LNCaP clone FGC (cell line): ENCODE measurements around the gene KIAA1328.

ENCODE experiments used
- DNase-seq: peaks from one replicate; pipeline ENCODE4 v3.0.0-alpha.2; 2011; ENCODE audit warnings: low read depth
- H3K4me3 ChIP-seq: 2 replicates; pipeline ENCODE4 v1.5.1; 2011; ENCODE audit warnings: mild to moderate bottlenecking, low read depth, low read length, control low read depth
- TF ChIP-seq, protein P1 (sequence below): IDR thresholded peaks from 2 replicates; pipeline ENCODE4 v1.5.1; 2012; ENCODE audit warnings: mild to moderate bottlenecking; ENCODE audit not compliant: control insufficient read depth, insufficient read depth; ENCODE audit errors: extremely low read depth

The KIAA1328 gene

DNA sequence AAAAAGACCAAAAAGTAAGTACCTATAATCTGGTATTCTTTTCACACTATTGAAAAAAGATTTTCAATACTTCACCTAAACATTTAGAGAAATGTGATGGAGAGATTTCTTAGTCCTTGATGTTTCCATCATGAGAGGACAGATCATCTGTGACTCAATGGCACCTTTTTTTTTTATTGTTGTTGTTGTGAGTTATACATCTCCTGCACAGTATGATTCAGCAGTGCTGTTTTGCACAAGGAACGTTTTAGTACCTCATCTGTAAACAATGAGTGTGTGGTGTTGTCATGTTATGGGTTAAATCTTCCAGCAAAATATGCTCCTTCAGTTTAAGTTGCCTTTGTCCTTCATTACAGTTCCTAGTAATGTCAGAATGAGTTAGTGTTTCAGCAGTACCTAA is 2.2 kb downstream of the KIAA1328 start:
- DNase-seq: no peak
- no peak overlapping the region for H3K4me3 ChIP-seq
- TF ChIP-seq, protein P1, sequence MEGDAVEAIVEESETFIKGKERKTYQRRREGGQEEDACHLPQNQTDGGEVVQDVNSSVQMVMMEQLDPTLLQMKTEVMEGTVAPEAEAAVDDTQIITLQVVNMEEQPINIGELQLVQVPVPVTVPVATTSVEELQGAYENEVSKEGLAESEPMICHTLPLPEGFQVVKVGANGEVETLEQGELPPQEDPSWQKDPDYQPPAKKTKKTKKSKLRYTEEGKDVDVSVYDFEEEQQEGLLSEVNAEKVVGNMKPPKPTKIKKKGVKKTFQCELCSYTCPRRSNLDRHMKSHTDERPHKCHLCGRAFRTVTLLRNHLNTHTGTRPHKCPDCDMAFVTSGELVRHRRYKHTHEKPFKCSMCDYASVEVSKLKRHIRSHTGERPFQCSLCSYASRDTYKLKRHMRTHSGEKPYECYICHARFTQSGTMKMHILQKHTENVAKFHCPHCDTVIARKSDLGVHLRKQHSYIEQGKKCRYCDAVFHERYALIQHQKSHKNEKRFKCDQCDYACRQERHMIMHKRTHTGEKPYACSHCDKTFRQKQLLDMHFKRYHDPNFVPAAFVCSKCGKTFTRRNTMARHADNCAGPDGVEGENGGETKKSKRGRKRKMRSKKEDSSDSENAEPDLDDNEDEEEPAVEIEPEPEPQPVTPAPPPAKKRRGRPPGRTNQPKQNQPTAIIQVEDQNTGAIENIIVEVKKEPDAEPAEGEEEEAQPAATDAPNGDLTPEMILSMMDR: no peak

DNA sequence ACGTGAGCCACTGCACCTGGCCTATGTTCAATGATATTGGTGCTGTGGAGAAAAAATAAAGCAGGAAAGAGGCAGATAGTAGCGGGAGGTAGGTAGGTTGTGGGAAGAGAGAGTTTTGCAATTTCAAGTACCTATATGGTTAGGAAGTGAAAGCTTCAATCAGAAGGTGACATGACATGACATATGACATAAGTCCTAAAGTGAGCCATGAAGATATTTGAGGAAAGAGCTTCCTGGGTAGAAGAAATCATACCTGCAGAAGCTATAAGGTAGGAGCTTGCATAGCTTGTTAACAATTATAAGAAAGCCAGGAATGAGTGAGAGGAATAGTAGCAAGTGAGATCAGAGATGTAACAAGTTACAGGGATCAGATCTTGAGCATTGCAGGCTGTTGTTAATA is 4.2 kb downstream of the KIAA1328 start:
- no peak overlapping the region for H3K4me3 ChIP-seq
- DNase-seq: no peak
- TF ChIP-seq, protein P1: no peak

DNA sequence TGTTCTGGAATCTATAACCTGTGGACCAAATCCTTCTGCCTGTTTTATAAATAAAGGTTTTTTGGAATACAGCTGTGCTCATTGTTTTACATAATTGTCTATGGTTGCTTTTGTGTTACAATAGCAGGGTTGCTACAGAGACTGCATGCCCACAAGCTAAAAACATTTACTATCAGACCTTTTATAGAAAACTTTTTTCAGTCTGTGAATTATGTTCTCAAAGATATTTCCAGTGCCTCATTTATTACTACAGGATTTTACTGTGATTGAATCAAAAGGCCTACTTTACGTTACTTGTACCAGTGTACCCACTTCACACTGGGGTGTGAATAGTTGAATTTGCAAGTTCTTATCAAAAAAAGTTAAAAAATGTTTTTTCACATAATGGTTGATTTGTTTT is 7.0 kb downstream of the KIAA1328 start:
- DNase-seq: no peak
- TF ChIP-seq, protein P1: no peak
- no peak overlapping the region for H3K4me3 ChIP-seq

DNA sequence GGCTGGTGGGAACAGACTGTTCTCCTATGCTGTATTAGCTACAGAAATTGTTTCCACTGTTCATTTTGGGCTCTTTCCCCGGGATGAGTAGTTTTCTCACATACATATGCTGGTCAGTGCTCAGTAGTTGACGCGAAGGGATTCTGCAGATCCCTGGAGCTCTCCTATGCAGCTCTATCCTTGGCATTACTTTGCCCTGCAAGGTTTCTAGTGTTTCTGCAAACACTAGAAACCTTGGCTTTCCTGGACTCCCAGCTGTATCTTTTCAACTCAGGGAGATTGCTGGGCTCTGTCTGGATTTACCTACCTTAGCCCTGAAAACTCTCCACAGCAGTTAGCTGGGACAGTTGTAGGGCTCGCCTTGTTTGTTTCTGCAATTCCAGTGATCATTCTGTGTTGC is 10.9 kb downstream of the KIAA1328 start:
- TF ChIP-seq, protein P1: no peak
- no peak overlapping the region for H3K4me3 ChIP-seq
- DNase-seq: no peak

DNA sequence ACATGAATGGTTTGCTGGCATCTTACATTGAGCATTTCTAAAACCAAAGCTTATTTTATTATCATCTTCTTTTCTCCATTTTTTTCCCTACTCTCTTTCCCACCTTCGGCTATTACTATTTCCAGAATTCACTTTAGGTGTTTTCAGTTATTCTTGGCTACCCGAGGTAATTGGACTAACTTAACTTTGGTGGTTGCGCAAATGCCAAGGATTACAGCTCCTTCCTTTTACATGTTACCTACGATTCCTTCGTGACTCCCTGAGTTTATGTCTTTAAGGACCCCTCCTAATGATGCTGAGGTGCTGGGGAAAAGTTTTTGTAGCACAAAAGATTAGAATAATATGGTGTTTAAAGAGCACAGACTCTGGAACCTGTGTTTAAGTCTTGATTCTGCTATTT is 14.3 kb downstream of the KIAA1328 start:
- DNase-seq: no peak
- TF ChIP-seq, protein P1: no peak
- peak overlapping the region; percentile 39 for H3K4me3 ChIP-seq

DNA sequence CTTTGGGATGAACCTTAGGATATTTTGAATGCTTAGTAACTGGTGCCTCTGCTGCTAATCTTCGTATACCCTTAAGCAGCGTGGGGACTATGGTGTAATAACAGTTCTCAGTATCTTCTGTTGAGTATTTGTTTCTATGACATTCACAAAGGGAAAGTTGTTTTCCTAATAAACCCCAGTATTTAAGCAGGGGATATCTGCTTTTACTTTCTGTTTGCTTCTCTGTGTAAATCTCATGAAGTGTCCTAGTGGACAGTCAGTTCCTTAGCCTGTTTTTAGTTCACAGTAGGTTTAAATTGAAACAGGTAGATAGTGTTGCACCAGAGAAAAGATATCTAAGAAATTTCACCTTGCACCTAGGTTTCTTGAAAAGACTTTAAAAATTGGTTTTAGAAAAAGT is 14.9 kb downstream of the KIAA1328 start:
- H3K4me3 ChIP-seq: peak overlapping the region; percentile 39
- DNase-seq: no peak
- TF ChIP-seq, protein P1: no peak

DNA sequence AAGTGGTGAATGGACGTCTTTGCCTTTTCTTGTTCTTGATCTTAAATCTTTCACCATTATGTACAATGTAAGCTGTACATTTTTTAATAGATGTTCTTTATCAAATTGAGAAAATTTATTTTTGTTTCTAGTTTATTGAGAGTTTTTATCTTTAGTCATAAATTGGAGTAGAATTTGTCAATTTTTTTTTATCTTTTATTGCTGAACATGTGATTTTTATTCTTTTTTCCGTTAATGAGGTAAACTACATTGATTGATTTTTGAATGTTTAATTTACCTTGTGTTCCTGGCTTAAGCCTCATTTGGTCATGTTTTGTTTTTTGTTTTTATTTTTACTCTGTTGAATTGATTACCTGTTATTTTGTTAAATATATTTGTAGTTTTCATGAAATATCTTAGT is 19.7 kb downstream of the KIAA1328 start:
- no peak for DNase-seq
- no peak overlapping the region for H3K4me3 ChIP-seq
- TF ChIP-seq, protein P1: no peak
